Measurements from ENCODE around the gene NFE2L3.

GRCh38 chr7:26144184-26145080 is 7.6 kb upstream of the NFE2L3 start:
- TF ChIP-seq CTCF (IDR thresholded peaks at IDR 0.05) (no peak), POLR2A (IDR thresholded peaks at IDR 0.05) (no peak)
